MV-4-11 (cell line): ENCODE measurements around the gene GSG1L.
A peak's percentile ranks its signal among the peaks of the same experiment; 100 is the strongest.
"Not testable (repeated sequence)": the region's sequence is repeated elsewhere in the genome, so short reads cannot be mapped to it uniquely, and the experiment has no call there.

Experiments used
- DNase-seq: peaks from one replicate; lab custom pipeline; 2025; lab: John Stamatoyannopoulos, UW

GSG1L gene

GRCh38 chr16:27753563-27753962 is 310.0 kb downstream of the GSG1L start:
- no peak for DNase-seq

DNA sequence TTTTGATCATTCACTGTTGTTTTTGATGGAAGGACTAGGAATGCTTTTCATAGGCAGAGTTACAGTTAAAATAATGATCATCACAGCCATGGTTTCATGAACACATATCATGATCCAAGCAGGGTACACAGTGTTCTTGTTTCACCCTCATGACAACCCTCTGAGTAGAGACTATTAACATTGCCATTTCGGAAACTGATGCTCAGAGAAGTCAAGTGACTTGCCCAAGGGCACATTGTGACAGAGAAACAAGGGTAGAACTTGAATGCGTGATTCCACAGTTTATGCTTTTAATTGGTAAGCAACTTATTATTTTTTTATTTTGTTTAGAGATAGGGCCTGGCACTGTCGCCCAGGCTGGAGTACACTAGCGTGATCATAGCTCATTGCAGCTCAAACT is 311.3 kb downstream of the GSG1L start:
- DNase-seq = no peak

DNA sequence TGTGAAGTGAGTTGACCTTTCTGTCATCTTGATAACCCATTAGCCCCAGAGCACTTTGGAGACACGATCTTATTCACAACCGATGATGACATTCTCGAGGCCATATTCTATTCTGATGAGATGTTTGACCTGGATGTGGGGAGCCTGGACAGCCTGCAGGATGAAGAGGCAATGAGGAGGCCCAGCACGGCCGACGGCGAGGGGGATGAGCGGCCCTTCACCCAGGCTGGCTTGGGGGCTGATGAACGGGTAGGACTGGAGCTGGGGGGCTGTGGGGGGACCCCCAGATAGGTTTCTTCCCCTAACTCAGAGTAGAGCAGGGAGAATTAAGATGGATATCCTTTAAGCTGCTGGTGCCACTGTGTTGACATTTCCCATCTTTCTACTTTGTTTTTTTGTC is 311.8 kb downstream of the GSG1L start:
- no peak for DNase-seq

GRCh38 chr16:27751233-27751632 is 312.3 kb downstream of the GSG1L start:
- DNase-seq = no peak

- no peak for DNase-seq
These were observed 313.6 kb downstream of the GSG1L start for GRCh38 chr16:27749946-27750345.

- no peak for DNase-seq
These were observed 314.0 kb downstream of the GSG1L start for GRCh38 chr16:27749547-27749875.

DNA sequence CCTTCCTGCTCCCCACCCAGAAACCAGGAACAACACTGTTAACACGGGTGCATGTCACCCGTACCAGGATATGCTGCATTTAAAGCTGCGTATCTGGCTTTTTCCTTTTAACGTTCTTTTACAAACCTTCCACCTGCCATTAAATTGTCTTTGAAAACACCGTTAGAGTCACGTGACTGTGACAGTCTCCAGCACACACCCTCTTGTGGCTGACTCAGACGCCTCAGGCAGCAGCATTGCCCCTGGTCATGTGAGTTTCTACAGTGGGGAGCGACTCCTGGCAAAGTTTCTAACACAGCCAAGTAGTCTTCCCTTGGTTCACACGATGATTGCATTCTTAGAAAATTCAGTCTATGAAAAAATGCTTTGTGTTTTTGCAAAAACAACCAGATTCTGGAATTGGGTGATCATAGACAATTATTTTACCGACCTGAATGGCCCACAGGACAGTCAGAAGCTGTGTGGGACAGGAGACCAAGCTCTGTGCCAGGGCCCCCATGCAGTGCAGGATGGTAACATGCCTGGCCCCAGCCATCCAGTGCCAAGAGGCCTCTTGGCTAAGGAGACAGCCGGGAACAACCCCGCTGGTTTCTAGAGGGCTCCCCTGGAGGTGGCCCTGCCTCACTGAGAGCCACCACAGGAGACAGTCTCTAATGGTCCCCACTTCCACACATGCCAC is 314.5 kb downstream of the GSG1L start:
- DNase-seq = peak; percentile 54

- DNase-seq = no peak
These were observed 315.6 kb downstream of the GSG1L start for GRCh38 chr16:27747946-27748345.

DNA sequence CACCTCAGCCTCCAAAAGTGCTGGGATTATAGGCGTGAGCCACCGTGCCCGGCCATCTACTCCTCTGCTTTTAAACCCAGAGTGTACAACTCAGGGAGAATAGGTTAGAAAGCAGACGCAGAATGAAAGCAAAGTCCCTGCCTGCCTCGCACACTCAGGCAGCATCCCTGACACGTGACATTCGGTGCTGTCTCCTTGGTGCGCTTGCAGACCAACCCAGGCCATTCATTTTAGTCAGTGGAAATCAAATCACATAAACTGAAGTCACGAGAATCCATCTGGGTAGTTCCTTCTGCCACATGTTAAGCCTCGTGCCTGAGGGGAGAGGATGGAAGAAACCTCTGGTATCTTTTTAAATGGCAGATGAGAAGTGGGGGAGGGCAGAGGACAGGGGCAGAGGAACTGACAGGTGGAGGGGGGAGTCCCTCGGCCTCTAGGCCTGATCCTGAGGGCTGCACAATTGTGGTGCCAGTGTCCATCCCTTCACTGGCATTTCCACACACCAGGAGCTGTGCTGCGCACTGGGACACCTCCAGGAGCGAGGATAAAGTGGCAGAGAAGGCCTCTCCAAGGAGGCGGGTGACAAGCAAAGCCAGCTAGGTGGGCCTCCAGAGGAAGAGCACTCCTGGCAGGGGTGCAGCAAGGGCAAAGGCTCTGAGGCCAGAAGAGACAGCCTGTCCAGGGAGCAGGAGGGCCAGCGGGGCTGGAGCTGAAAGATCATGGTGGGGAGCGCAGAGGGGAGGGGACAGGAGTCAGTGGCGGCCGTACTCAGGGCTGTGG is 317.2 kb downstream of the GSG1L start:
- no peak for DNase-seq

DNA sequence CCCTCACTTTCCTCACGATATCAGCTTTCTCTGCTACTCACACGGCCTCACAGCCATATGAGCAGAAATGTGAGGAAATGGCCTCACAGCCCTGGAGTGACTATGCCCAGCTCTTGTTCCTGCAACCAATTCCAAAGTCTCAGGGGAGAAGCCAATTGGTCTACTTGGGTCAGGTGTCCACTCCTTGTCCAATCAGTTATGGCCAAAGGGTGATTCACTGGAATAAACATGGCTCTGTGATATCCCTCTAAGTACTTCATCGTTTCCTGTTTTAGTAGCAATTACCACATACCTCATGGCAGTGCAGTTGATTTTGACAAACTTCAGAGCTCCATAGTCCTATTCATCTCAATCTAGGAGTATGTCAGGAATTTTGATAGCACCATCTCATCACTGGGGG is 318.2 kb downstream of the GSG1L start:
- peak; percentile 76 for DNase-seq

- no peak for DNase-seq
These were observed 319.6 kb downstream of the GSG1L start for GRCh38 chr16:27743963-27744362.

DNA sequence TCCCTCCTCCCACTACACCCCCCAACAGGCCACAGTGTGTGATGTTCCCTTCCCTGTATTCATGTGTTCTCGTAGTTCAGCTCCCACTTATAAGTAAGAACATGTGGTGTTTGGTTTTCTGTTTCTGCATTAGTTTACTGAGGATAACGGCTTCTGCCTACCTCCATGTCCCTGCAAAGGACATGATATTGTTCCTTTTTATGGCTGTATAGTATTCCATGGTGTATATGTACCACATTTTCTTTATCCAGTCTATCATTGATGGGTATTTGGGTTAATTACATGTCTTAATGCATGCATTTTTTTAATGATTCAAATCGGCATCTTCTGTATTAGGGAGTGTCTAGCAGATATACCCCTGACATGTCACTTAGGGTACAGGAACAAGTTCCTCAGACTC is 320.5 kb downstream of the GSG1L start:
- not testable (repeated sequence) for DNase-seq

DNA sequence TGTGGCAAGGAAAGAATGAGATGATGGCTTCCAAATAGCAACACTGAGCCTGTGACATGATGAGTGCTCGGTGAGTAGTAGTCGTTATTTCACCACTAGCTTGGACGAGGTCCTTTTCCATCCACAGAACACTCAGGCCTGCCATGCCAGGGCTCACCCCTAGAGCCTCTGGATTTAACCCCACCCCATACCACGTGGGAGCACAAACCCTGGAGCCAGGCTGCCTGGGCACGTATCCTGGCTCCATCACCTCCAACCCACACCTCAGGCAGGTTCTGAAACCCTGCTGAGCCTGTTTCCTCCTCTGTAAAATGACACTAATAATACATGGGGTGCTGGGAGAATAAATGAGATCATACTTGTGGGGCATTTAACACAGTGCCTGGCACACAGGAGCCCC is 321.2 kb downstream of the GSG1L start:
- DNase-seq = no peak

- DNase-seq = no peak
These were observed 322.9 kb downstream of the GSG1L start for GRCh38 chr16:27740496-27741201.

DNA sequence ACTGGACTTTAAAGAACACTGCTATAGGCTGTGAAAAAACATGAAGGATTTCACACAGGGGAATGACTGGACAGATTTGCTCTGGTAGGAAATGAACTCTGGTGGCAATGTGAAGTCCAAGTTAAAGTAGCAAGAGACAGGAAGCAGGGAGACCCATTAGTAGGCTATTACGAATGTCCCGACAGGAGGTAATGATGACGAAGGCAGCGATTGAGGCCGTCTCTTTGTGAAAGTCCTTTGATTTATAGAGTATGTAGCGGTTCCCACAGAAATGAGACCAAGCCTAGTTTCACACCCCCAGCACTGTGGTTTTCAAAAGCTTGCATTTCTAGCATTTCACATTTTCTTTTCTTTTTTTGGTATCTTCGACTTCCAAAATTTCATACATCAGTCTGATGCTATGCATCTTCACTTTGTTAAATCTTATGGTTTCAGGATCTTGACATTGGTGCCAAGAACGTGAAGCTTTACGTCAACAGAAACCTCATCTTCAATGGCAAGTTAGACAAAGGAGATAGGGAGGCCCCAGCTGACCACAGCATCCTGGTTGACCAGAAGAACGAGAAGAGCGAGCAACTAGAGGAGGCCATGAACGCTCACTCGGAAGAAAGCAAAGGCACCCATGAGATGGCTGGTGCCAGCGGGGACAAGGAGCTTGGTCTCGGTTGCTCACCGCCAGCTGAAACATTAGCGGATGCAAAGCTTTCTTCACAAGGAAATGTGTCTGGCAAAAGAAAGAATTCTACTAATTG is 323.7 kb downstream of the GSG1L start:
- no peak for DNase-seq

DNA sequence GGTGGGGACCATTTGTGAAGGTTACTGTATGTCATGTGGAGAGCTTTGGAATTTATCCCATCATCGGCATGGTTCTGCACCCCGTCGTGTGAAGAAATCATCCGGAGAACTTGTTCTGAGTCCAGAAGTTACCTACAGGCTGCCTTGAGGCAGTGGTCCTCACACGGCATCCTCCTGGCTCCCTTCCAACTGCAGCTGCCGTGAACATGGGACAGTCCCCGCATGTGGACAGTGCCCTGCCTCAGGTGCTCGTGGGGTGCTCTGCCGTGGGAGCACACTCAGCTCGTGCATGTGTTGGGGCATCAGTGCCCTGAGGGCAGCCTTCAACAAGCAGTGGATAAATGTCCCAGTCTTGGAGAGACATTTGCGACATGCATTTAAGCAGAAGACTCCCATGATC is 324.9 kb downstream of the GSG1L start:
- DNase-seq = no peak
